Lower leg skin (tissue), 4 donors: Measurements from ENCODE around the gene MIEN1. TPM values are rescaled to one million over a fixed set of nuclear protein-coding genes. Genes with fewer than 3 reads are reported as not detected.
"Not testable (repeated sequence)": the region's sequence is repeated elsewhere in the genome, so short reads cannot be mapped to it uniquely, and the experiment has no call there.

Experiments
- DNase-seq, 2 donors: peaks; one replicate each; pipeline ENCODE4 v3.0.0-alpha.2; 2019; ENCODE audit warnings: low spot score in 2 of 2
- H3K4me3 ChIP-seq: fragments of 200-600 bp; sonication (generic); 2 replicates; pipeline ENCODE4 v1.5.1; 2017; ENCODE audit warnings: mild to moderate bottlenecking, low read depth; ENCODE audit not compliant: poor library complexity, severe bottlenecking
- CTCF ChIP-seq, 3 donors: fragments of 450-650 bp; IDR thresholded peaks; one replicate each; pipeline ENCODE4 v1.5.1; 2016; ENCODE audit warnings: antibody characterized with exemption in 3 of 3, mild to moderate bottlenecking in 3 of 3, moderate library complexity in 2 of 3
- POLR2A ChIP-seq, 2 donors: fragments of 450-650 bp; IDR thresholded peaks; one replicate each; pipeline ENCODE4 v1.6.1; 2016 to 2017; ENCODE audit warnings: antibody characterized with exemption in 2 of 2, mild to moderate bottlenecking in 1 of 2, moderate library complexity in 1 of 2
- WGBS, 2 donors: methylation state at CpG; one replicate each; pipeline ENCODE4 v1.1.5; 2018; 5-methylcytosine and 5-hydroxymethylcytosine counted together
- intact Hi-C: fragments of 100-400 bp; cut with DNase I; formaldehyde crosslinking; loops from one replicate; pipeline ENCODE4 v1.15.0; 2023; ENCODE audit warnings: low total_unique reads
- total RNA-seq, 4 donors: library from RNA; depleted of rRNA; stranded (reverse); fragments of >200 nt; gene quantifications; one replicate each; pipeline ENCODE4 v1.1.0, GENCODE V29; 2016

MIEN1 gene
- total RNA-seq, 4 donors from 2014 or later = 42.8 to 82.0 (median 59.7) TPM

- intact Hi-C loops = no loop called here
- H3K4me3 ChIP-seq = no peak overlapping the region
- TF ChIP-seq POLR2A (IDR thresholded peaks at IDR 0.05) (no peak), CTCF (IDR thresholded peaks at IDR 0.05) (no peak)
- WGBS, 2 donors = 63 to 73% methylated on average over 2 of the region's 2 CpGs
- no peak for DNase-seq
These were observed 5.5 kb upstream of the MIEN1 start for GRCh38 chr17:39735882-39736281.

DNA sequence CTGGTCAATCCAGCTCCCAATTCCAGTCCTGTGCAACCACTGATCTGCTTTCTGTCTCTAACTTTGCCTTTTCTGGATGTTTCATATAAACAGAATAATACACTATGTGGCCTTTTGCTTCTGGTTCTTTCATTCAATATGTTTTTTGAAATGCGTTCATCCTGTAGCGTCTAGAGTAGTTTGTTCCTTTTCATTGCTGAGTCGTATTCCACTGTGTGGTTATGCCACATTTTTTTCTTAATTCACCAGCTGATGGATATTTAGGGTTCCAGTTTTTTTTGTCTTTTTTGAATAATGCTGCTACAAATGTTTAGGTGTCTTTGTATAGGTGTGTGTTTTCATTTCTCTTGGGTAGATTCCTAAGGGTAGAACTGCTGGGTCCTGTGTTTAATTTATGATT, 2.3 kb upstream of the MIEN1 start:
- no peak for DNase-seq
- H3K4me3 ChIP-seq = no peak overlapping the region
- intact Hi-C loops = no loop called here
- 92 to 97% methylated on average over 3 of the region's 3 CpGs for WGBS, 2 donors
- TF ChIP-seq POLR2A (IDR thresholded peaks at IDR 0.05) (no peak), CTCF (IDR thresholded peaks at IDR 0.05) (no peak)

GRCh38 chr17:39729280-39729851, 966 bp downstream of the MIEN1 start:
- no peak for TF ChIP-seq POLR2A (IDR thresholded peaks at IDR 0.05)
- no peak for DNase-seq
- intact Hi-C loops = no loop called here
- H3K4me3 ChIP-seq = no peak overlapping the region
- 81% methylated on average over 6 of the region's 6 CpGs for WGBS, 2 donors

DNA sequence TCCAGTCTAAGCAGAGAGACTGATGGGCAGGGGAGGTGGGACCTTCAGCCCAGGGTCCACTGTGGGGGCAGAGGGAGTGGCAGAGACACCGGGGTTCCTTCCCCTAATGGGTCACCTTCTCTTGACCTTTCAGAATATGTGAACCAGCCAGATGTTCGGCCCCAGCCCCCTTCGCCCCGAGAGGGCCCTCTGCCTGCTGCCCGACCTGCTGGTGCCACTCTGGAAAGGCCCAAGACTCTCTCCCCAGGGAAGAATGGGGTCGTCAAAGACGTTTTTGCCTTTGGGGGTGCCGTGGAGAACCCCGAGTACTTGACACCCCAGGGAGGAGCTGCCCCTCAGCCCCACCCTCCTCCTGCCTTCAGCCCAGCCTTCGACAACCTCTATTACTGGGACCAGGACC, 2.8 kb downstream of the MIEN1 start:
- intact Hi-C loops = no loop called here
- no peak overlapping the region for H3K4me3 ChIP-seq
- TF ChIP-seq CTCF (IDR thresholded peaks at IDR 0.05) (no peak), POLR2A (IDR thresholded peaks at IDR 0.05) (no peak)
- 68 to 71% methylated on average over 10 of the region's 10 CpGs for WGBS, 2 donors
- no peak for DNase-seq

- no peak overlapping the region for H3K4me3 ChIP-seq
- TF ChIP-seq CTCF (IDR thresholded peaks at IDR 0.05) (no peak), POLR2A (IDR thresholded peaks at IDR 0.05) (no peak)
- 97% methylated on average over 8 of the region's 9 CpGs for WGBS, 2 donors
- intact Hi-C loops = no loop called here
- DNase-seq = no peak
These were observed 3.7 kb downstream of the MIEN1 start for GRCh38 chr17:39726617-39727016.

GRCh38 chr17:39725923-39726322, 4.4 kb downstream of the MIEN1 start:
- WGBS, 2 donors = 96 to 100% methylated on average over 1 of the region's 1 CpG
- DNase-seq, intact Hi-C loops, H3K4me3 ChIP-seq: not testable (repeated sequence)

DNA sequence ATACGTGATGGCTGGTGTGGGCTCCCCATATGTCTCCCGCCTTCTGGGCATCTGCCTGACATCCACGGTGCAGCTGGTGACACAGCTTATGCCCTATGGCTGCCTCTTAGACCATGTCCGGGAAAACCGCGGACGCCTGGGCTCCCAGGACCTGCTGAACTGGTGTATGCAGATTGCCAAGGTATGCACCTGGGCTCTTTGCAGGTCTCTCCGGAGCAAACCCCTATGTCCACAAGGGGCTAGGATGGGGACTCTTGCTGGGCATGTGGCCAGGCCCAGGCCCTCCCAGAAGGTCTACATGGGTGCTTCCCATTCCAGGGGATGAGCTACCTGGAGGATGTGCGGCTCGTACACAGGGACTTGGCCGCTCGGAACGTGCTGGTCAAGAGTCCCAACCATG, 5.6 kb downstream of the MIEN1 start:
- no peak overlapping the region for H3K4me3 ChIP-seq
- WGBS, 2 donors = 93% methylated on average over 12 to 13 of the region's 13 CpGs
- DNase-seq = no peak
- intact Hi-C loops = no loop called here
- TF ChIP-seq CTCF (IDR thresholded peaks at IDR 0.05) (no peak), POLR2A (IDR thresholded peaks at IDR 0.05) (no peak)
